Measurements from ENCODE around the gene ASPN.

ASPN gene

DNA sequence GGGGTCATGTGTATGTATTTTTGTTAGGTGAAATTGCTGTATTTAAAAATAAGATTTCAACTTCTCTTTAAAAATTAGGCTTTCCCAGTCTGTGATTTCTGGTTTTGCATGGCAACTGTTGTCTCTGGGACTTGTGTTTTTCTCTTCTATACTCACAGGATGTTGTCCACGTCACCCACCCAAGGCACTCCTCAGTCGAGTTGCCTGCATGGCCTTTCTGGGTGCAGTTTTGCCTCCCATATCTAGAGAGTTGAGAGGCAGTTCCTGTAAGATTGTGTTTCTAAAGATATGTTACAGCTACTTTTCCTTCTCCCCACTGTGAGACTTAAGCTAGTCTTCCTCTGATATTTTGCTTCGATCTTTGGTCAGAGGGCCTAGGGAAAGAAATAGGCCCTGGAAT is 2.3 kb upstream of the ASPN start:
- TF ChIP-seq, protein P1, sequence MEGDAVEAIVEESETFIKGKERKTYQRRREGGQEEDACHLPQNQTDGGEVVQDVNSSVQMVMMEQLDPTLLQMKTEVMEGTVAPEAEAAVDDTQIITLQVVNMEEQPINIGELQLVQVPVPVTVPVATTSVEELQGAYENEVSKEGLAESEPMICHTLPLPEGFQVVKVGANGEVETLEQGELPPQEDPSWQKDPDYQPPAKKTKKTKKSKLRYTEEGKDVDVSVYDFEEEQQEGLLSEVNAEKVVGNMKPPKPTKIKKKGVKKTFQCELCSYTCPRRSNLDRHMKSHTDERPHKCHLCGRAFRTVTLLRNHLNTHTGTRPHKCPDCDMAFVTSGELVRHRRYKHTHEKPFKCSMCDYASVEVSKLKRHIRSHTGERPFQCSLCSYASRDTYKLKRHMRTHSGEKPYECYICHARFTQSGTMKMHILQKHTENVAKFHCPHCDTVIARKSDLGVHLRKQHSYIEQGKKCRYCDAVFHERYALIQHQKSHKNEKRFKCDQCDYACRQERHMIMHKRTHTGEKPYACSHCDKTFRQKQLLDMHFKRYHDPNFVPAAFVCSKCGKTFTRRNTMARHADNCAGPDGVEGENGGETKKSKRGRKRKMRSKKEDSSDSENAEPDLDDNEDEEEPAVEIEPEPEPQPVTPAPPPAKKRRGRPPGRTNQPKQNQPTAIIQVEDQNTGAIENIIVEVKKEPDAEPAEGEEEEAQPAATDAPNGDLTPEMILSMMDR (IDR thresholded peaks at IDR 0.05), result no peak
- no peak overlapping the region for H3K4me3 ChIP-seq
- H3K27ac ChIP-seq, result peak overlapping the region; percentile 10 to 79
- no peak for DNase-seq (ENCODE audit: low spot score)

DNA sequence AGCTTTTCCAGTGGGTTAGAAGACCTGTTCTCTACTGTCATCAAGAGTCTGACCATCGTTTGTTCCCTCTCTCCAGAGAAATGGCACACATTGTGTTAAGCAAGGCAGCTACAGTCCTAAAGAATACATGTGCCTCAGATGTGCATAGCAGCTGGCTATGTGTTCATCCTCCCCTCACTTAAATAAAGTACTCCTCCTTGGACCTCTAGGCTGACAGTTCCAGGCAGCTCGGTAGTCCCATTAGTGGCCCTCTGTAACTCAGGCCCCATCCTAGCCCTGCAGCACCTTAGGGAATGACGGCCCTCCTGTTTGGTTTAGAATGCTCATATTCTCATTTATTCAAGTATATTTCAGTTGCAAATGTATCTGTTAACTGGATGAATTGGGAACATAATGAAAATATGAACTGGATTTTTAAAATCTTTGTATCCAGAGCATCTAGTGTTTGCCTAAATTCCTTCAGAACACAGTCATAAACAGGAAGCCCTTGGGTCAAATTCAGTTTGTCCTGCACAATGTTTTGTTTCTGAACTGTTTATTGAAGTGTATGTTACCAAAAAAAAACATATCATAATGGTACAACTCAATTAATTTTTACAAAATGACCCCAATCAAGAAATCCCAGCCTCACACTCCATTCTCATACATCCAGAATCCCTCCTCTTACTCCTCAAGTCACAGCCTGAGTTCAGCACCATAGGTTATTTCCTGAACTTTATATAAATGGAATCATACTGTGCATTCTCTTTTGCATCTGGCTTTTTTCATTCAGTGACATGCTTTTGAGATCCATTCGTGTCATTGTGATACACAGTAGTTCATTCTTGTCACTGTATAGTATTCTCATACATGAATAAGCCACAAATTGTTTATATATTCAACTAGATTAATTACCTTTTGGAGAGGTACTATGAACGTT is 1.6 kb upstream of the ASPN start:
- peak overlapping the region; percentile 10 to 79 for H3K27ac ChIP-seq
- DNase-seq (ENCODE audit: low spot score), result no peak
- TF ChIP-seq, protein P1 (IDR thresholded peaks at IDR 0.05), result no peak
- H3K4me3 ChIP-seq, result no peak overlapping the region

DNA sequence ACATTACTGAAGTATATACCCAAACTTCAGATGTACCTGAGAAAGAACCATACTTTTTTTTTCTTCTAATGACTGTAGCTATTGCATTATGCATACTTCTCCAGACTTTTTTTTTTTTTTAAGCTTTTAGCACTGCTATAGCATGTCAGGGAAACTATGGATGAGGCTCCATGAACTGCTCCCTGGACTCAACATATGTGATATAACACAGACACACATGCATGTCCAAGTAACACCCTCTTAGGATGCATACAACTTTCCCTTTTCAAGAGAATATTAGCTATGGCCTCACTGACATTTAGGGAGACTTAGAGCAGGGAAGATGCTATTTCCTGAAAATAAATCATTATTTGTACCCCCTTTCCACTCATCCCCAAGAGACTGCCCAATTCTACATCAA is 499 bp upstream of the ASPN start:
- peak overlapping the region; percentile 52 to 78 for H3K27ac ChIP-seq
- H3K4me3 ChIP-seq, result no peak overlapping the region
- TF ChIP-seq, protein P1 (IDR thresholded peaks at IDR 0.05), result no peak
- no peak for DNase-seq (ENCODE audit: low spot score)

DNA sequence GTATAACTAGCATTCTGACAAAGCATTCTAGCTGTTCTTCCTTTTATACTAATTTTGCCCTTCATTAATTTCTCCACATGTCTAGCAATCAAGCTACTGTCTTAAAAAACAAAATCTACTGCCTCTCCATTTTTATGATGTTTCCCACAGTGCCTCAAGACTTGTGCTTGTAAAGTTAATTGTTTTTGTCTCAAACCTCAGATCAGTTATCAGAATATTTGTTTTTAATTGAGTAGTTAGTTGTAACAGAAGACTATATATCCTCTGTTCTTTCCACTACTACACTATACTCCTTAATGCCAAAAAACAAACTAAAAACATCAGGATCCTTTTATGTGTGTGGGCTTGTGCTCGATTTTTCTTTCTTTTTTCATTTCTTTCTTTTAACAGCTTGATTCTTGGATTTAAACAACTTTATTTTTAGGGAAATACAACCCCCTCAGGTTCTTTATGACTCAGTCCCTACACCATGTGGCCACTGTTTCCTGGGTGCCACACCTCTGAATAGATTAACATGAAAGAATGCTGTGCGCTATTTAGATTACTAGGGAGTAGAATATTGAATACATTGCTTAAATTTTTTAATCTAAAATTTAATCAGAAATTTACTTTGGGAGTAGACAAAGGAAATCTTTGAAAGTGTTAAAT is 1.2 kb downstream of the ASPN start:
- H3K4me3 ChIP-seq, result peak overlapping the region; percentile 62
- no peak for DNase-seq (ENCODE audit: low spot score)
- H3K27ac ChIP-seq, result peak overlapping the region; percentile 78 to 87
- TF ChIP-seq, protein P1 (IDR thresholded peaks at IDR 0.05), result no peak

DNA sequence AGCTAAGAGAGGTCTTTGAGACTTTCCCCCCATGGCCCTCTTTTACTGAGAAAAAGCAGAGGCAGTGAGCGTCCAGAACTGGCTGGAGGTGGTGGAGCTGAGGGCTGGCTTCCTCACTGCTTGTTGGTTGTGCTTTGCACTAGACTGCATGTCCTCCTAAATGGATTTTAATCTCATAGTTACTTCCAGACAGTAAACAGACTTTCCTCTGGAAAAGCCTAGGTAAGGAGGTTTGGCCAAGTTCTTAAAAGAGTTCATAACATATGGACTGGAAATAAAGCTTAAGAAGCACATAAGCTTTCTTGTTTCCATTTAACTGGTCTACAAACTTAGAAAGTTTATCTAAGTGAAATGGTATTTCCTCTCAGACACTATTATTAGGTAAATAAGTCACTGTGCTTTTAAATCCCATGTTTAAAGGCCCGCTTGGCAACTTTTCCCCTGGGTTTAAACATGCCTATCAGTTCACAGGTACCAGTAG is 2.0 kb downstream of the ASPN start:
- peak overlapping the region; percentile 62 for H3K4me3 ChIP-seq
- DNase-seq (ENCODE audit: low spot score), result no peak

DNA sequence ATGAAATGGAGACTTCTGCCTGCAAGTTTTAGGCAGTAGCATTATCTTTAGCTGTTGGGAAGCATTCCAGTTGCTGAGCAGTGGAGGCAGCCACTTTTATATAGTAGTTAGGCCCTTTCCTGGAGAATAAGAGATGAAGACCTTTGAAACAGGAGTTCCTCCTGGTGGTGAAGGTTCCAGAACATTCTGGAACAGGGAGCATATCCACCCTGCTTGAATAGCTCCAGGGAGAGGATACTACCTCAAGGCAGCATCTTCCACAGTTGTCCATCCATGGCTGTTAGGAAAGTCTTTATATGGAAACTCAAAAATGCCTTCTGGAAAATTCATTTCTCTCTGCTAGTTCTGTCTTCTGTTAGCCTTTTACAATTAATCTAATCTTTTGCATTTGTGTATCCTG is 3.0 kb downstream of the ASPN start:
- TF ChIP-seq, protein P1 (IDR thresholded peaks at IDR 0.05), result no peak
- DNase-seq (ENCODE audit: low spot score), result no peak
- Histone ChIP-seq H3K4me3 (peak overlapping the region; percentile 32), H3K27ac (peak overlapping the region; percentile 78 to 87)

More for the DNA sequence above, 2.0 kb downstream of the ASPN start:
- peak overlapping the region; percentile 78 to 87 for H3K27ac ChIP-seq
- TF ChIP-seq, protein P1 (IDR thresholded peaks at IDR 0.05), result no peak

All from coronary artery (tissue), 2 donors.